OCI-M2 (cell line): Measurements from ENCODE around the gene HNRNPL.

ENCODE experiments used
- DNase-seq: peaks from one replicate; lab custom pipeline; 2025; ENCODE audit not compliant: unreplicated experiment; lab: John Stamatoyannopoulos, UW

HNRNPL gene

GRCh38 chr19:38845374-38846024 lies 4.3 kb downstream of the HNRNPL start:
- DNase-seq = no peak

- no peak for DNase-seq
Observed at GRCh38 chr19:38844093-38844686, 5.6 kb downstream of the HNRNPL start.

GRCh38 chr19:38843175-38843758 lies 6.5 kb downstream of the HNRNPL start:
- DNase-seq = no peak

- DNase-seq = no peak
Observed at GRCh38 chr19:38842439-38843174, 7.2 kb downstream of the HNRNPL start.

- DNase-seq = no peak
Observed at GRCh38 chr19:38841787-38842438, 7.9 kb downstream of the HNRNPL start.

GRCh38 chr19:38841180-38841766 lies 8.5 kb downstream of the HNRNPL start:
- no peak for DNase-seq

GRCh38 chr19:38840583-38840968 lies 9.2 kb downstream of the HNRNPL start:
- no peak for DNase-seq

- no peak for DNase-seq
Observed at GRCh38 chr19:38839816-38840582, 9.8 kb downstream of the HNRNPL start.

GRCh38 chr19:38838986-38839761 lies 10.6 kb downstream of the HNRNPL start:
- no peak for DNase-seq

- DNase-seq = no peak
Observed at GRCh38 chr19:38838208-38838985, 11.4 kb downstream of the HNRNPL start.

GRCh38 chr19:38837656-38838121 lies 12.1 kb downstream of the HNRNPL start:
- DNase-seq = no peak

GRCh38 chr19:38836983-38837626 lies 12.7 kb downstream of the HNRNPL start:
- DNase-seq = no peak

GRCh38 chr19:38836159-38836982 lies 13.4 kb downstream of the HNRNPL start:
- no peak for DNase-seq

GRCh38 chr19:38834590-38834989 lies 15.2 kb downstream of the HNRNPL start:
- DNase-seq = no peak

- DNase-seq = no peak
Observed at GRCh38 chr19:38834104-38834490, 15.7 kb downstream of the HNRNPL start.

GRCh38 chr19:38833092-38833425 lies 16.7 kb downstream of the HNRNPL start:
- DNase-seq = no peak

GRCh38 chr19:38831142-38831605 lies 18.6 kb downstream of the HNRNPL start:
- DNase-seq = no peak
